CD4-positive, alpha-beta T cell treated with Interleukin-12 subunit alpha and Interleukin-12 subunit beta, for 1 hour (primary cell): ENCODE data around the gene RPS13.
"Not testable (repeated sequence)": the region's sequence is repeated elsewhere in the genome, so short reads cannot be mapped to it uniquely, and the experiment has no call there.

ENCODE experiments used
- DNase-seq: peaks from one replicate; pipeline ENCODE4 v3.0.0-alpha.2; 2020

The RPS13 gene

GRCh38 chr11:17034027-17034426 lies 43.4 kb downstream of the RPS13 start:
- not testable (repeated sequence) for DNase-seq

GRCh38 chr11:17026487-17027082 lies 50.9 kb downstream of the RPS13 start:
- DNase-seq: no peak

- no peak for DNase-seq
These were observed 52.5 kb downstream of the RPS13 start for GRCh38 chr11:17024924-17025323.
